ENCODE measurements around the gene LGR6.
"Not testable (repeated sequence)": the region's sequence is repeated elsewhere in the genome, so short reads cannot be mapped to it uniquely, and the experiment has no call there.

The LGR6 gene

DNA sequence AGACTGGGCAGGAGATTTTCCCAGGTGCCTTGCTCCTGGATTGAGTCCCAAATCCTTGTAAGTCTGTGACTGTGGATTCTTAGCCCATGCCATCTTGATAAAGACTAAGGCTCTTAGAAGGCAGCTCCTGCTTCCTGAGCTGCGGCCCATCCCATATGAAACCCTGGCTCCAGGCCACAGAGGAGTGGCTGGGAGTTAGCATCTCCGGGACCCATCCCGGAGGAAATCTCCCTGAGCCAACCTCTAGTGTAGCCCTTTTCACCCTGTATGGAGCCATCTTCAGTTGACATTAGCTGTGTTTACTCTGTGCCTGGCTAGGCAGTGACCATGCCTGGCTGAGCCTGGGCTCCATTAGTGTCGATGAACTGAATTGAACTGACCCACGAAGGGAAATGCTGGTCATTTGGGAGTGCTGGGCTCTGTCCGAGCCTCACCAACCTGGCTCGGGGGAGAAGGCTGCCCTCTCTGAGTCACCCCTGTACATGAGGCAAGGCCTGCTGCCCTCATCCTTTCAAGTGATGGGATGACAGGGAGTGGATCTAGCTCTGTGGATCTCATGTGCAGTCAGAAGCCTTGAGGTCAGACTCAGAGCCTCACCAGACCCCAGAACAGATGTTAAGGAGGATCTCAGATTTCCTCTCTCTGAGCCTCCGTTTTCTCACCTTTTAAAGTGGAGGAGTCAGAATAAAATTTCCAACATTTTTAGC lies 37.5 kb downstream of the LGR6 start:
- DNase-seq = no peak
- in situ Hi-C loops (cut with MboI; ENCODE audit: low pct_unique_long_range_greater_than_20kb, low sequenced_read_pairs) = no loop called here

DNA sequence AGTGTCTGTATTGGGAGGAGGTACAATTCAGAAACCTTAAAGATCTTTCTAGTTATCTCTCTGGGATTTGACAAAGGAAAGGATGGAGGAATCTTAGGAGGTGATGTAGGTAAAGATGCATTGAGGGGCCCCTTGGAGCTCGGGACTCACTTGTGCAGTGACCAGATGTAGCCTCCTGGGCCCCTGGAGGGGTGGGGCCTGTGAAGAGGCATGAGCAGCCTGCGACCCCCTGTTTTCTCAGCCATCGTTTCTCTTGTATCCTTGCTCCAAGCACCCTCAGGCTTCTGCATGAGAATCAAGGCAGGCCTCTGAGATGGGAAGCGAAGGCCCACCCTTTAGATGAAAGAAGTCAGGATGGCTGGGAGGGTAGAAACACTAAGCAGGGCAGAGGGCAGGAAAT lies 39.6 kb downstream of the LGR6 start:
- DNase-seq = no peak
- in situ Hi-C loops (cut with MboI; ENCODE audit: low pct_unique_long_range_greater_than_20kb, low sequenced_read_pairs) = no loop called here

DNA sequence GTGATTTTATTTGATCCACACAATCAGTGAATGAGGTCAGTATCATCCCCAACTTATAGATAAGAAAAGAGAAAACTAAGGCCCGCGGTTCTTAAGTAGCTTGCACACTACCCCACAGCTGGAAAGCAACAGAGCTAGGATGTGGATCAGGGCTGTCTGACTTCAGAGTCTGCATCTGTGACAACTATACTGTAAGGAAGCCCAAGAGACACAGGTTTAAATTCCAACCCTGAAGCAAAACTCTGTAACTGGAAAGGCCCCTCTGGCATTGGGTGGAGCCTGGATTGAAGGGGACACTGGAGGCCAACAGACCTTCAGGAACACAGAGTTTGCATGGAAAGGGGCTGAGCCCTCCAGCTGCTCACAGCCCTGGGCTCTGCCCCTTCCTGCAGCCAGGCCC lies 40.2 kb downstream of the LGR6 start:
- in situ Hi-C loops (cut with MboI; ENCODE audit: low pct_unique_long_range_greater_than_20kb, low sequenced_read_pairs) = no loop called here
- no peak for DNase-seq

DNA sequence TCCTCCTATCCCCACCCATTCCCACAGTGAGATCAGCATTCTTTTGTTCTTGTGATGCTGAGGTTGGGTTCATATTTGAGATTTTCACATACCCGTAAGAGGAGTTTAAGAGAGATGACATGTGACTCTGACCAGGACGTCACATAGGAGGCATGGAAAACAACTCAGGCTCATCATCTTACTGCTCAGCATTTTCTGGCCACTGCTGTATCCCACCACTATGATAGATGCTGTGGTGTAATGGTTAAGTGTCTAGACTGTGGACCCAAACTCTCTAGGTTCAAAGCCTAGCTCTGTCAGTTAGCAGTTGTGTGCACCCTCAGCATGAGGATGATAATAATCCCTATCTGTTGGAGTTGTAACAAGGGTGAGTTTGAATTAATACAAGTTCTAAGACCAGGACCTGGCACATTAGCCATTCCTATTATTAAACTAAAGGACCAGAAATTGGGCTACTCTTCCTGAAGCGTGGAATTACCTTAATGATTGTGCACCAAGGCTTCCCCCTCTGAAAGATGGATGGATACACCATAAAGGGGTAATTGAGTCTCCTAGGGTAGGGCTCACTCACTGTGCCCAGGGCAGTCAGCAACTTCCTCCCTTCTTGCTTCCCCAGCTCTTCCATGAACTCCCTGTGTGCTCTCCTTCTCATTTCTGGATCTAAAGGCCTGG lies 40.9 kb downstream of the LGR6 start:
- in situ Hi-C loops (cut with MboI; ENCODE audit: low pct_unique_long_range_greater_than_20kb, low sequenced_read_pairs) = no loop called here
- no peak for DNase-seq

DNA sequence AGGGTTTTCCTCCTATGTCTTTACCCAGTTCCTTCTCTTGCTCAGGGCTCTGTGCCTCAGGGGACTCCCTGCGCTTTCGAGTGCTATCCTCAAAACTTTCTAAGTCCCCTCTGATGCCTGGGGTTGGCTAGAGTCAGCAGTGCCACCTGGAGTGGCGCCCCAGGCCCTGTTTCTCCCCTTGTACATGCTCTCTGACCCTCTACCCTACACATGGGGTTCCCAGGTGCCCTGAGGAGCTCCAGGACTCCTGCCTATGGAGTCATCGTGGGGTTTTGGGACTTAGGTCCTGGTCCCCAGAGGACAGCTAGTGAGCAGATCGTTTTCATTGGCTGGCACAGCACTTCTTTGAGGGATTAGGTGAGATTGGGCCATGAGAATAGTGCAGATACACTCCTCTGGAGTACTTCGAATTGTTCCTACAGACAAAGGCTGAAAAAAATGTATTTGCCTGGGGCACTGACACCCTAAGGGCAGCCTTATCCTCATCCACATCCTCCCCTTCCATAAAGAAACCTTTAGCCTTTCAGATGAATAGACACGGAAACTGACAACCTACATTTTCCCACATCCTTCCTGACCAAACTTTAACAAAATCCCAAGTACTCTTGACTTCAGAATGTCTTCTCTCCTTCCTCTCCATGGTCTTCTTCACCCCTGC lies 41.5 kb downstream of the LGR6 start:
- no peak for DNase-seq
- in situ Hi-C loops (cut with MboI; ENCODE audit: low pct_unique_long_range_greater_than_20kb, low sequenced_read_pairs) = no loop called here

DNA sequence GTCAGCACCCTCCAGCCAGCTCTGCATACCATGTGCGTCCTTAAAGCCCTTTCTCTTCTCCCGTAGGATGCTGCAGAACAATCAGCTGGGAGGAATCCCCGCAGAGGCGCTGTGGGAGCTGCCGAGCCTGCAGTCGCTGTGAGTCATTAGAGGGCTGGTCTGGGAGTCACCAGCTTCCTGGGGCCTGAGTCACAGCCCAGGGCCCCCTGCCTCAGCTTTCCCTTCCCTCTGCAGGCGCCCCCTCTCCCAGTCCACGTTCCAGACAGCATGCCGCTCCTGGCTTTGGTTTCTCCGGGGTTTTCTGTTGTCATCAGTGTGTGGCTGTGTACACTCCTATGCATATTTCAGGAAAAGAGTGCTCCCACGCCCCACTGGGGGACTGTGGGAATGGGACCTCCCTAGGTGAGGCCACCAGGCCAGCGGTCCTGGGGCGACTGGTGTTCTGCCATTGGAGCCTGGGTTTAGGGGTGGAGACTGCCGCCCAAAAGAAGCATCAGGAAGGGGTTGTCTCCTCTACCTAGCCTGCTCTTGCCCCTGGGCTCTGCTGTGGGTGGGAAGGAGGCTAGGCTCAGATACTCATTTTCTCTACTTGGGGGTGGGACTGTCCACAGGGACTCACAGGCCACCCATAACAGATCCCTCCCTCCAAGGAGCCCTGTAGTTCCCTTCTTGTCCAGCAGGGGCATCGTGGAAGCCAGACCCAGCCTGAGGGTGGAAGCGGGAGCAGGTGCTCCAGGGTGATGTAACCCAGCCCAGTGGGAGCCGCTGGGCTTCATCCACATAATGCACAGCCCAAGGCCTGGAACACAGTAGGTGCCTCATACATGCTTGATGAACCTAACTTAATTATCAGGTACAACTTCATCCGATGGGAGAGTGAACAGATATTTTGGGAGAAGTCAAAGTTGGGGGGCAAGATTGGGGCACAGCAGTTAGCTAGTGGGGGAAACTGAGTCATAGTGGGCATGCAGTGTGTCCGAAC lies 42.5 kb downstream of the LGR6 start:
- in situ Hi-C loops (cut with MboI; ENCODE audit: low pct_unique_long_range_greater_than_20kb, low sequenced_read_pairs) = no loop called here
- peak; percentile 80 for DNase-seq

DNA sequence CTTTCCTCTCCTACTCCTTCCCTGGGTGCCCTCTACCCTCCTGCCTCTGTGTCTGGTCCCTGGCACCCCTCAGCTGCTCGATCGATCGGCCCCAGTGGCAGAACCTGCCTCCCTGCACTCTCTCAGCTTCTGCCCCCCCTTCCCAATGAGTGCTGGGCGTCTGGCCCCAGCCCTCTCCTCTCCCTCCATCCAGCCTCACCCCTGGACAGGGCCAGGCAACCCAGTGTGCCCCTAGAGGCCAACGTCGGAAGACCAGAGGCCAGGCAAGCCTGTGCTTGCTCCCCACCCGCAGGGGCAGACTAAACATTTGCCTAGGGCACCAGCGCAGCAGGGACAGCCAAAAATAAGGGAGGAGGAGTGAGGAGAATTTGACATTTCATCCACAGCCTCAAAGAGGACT lies 43.5 kb downstream of the LGR6 start:
- DNase-seq = peak; percentile 65
- in situ Hi-C loops (cut with MboI; ENCODE audit: low pct_unique_long_range_greater_than_20kb, low sequenced_read_pairs) = no loop called here

DNA sequence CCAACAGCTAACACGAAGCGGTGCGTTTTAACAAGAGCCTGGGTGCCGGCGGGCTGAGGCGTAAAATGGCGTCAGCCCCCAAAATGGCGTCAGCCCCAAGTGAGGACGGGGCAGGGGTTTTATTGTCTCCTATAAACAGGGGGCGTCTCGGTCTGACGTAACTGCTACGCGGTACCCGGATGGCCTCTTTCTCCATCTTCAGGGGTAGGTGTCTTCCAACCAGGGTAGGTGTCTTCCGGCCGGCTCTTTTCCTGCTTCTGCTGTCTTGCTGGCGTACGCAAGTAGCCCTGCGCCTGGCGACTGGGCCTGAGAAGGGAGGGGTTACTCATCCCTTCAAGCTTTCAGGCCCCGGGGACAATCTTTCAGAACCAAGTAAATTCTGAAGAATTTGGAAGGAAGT lies 45.3 kb downstream of the LGR6 start:
- no peak for DNase-seq
- in situ Hi-C loops (cut with MboI; ENCODE audit: low pct_unique_long_range_greater_than_20kb, low sequenced_read_pairs) = no loop called here

DNA sequence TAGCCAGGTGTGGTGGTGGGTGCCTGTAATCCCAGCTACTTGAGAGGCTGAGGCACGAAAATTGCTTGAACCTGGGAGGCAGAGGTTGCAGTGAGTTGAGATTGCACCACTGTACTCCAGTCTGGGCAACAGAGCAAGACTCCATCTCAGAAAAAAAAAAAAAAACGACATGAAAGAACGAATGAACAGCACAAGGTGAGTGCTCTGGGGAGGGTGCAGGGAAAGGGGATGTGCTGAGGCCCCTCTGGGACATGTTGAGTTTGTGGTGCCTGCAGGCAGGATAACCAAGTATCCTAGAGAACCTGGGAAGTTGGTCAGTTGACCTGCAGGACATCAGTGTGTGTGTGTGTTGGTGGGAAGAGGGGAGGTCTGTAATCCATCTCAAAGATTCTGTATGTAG lies 46.6 kb downstream of the LGR6 start:
- DNase-seq; in situ Hi-C loops (cut with MboI; ENCODE audit: low pct_unique_long_range_greater_than_20kb, low sequenced_read_pairs): not testable (repeated sequence)

DNA sequence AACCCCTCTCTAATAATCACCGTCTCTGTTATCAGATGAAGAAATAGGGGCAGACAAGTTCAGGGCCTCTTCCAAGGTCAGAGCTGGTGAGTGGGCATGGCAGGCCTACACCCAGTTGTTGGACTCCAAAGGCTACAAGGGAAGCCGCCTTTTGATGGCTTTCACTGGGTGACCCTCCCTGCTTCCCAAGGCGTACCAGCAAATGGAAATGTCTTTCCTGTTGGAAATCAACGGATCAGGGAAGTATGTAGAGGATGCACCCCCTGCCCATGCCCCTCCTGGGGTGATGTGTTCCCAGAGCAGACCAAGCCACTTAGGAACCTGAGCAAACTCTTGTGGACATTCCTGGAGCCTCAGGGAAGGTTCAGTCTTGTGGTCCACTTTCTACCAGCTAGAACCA lies 47.4 kb downstream of the LGR6 start:
- no peak for DNase-seq
- in situ Hi-C loops (cut with MboI; ENCODE audit: low pct_unique_long_range_greater_than_20kb, low sequenced_read_pairs) = no loop called here

DNA sequence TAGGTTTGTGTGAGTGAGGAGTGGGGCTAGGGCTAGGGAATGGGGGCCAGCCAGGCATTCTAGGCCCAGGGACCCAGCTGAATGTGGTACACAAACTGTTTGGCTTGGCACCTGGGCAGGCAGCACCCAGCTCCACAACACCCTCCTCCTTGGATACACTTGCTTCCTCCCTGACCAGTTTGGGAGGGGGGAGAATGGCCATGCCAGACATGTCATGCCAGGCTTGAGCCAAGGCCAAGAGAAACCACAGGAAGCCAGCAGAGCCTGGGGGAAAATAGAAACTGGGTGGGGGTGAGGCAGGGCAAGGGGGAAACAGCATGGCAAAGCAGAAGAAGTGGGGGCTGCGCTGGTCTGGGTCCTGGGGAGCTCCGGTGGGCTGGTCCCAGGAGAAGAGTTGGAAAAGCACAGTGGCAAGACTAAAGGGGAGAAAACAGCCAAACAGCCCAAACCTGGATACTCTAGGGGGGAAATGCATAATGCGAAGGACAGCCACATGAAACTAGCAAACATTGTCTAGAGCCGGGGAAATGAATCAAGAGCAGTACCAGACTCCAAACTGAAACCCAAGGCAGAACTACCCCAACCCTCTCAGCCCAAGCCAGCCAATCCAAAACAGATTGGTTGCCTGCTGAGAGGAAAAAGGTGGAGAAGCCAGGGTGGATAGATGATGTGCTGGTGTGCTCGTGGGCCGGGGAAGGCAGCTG lies 47.9 kb downstream of the LGR6 start:
- no peak for DNase-seq
- in situ Hi-C loops (cut with MboI; ENCODE audit: low pct_unique_long_range_greater_than_20kb, low sequenced_read_pairs) = no loop called here

DNA sequence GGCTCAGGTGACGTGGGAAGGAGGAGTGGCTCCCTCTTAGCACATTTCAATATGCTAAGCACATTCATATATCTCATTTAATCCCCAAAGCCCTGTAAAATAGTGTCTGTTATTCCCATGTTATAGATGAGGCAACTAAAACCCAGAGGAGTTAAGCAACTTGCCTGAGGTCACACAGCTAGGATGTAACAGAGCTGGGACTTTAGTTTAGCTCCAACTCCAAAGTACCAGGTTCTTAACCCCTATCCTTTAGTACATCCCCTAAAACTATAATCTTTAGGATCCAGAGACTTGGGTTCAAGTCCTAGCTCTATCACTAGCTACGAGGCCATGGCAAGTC lies 48.5 kb downstream of the LGR6 start:
- in situ Hi-C loops (cut with MboI; ENCODE audit: low pct_unique_long_range_greater_than_20kb, low sequenced_read_pairs) = no loop called here
- DNase-seq = no peak

DNA sequence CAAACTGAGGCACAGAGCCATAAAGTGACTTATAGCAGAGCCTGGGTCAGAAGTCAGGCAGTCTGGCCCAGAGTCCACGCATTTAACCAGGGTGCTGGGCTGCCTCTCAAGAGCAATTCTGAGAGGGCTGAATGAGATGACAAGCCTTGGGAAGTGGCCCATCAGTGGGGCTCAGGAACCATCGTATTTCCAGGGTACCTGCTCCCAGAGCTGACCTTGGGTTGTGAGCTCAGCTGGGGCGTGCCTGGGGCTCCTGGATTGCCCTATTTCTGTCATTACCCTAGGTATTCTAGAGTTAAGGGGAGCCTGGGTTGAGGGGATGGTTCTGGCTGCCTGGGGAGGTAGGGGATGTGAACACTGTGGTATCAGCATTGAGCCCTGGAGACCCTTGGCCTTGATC lies 49.4 kb downstream of the LGR6 start:
- no peak for DNase-seq
- in situ Hi-C loops (cut with MboI; ENCODE audit: low pct_unique_long_range_greater_than_20kb, low sequenced_read_pairs) = no loop called here

DNA sequence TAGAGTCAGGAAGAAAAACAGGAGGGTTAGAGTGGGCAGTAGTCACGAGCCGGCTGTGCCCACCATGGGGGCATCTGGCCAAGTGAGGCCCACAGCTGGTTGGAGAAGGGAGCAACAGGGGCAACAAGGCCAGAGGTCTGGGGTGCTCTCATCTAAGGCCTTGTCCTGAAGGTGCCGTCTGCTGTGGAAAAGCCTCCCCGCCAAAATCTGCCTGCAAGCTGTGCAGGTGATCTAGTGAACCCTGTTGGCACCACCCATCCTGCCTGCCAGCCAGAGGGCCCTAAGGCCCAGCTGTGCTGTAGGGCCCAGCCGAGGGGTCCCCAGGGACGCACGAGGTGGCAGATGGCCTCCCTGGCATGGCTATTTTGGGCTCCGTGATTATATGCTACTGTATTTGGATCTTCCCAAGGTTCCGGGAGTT lies 51.3 kb downstream of the LGR6 start:
- in situ Hi-C loops (cut with MboI; ENCODE audit: low pct_unique_long_range_greater_than_20kb, low sequenced_read_pairs) = no loop called here
- DNase-seq = no peak

DNA sequence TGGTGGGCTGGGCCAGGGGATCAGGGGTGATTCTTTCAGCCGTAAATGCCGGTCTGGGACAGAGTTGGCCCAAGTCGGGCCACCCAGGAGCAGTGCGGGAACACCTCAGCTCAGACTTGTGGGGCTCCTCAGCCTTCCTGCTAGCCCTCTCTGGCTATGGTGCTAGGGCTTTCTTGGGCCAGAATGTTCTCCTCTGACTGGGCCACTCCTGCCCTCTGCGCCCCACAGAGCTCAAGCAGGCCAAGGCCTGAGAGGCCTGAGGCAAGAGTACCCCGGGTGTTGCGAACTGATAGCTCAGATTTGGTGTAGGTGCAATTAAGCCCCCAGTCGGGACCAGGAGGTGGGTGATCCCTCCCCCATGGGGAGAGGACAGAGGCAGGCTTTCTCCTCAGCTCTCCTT lies 51.8 kb downstream of the LGR6 start:
- in situ Hi-C loops (cut with MboI; ENCODE audit: low pct_unique_long_range_greater_than_20kb, low sequenced_read_pairs) = no loop called here
- DNase-seq = no peak

DNA sequence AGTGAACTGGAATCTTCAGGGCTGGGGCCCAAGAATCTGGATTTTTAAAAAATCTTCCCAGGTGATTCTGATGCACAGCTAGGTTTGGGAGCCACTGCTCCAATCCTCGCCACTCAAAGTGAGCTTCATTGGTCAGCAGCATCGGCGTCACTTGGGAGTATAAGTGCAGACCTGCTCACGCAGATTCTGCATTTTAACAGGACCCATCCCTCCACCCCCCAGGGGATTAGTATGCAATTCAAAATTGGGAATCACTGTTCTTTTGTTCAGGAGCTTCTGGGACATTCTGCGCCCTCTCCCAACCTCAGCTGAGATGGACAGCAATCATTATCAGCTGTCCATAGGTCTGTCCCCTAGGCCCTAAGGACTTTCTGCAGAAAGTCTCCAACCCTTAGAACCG lies 53.5 kb downstream of the LGR6 start:
- no peak for DNase-seq
- in situ Hi-C loops (cut with MboI; ENCODE audit: low pct_unique_long_range_greater_than_20kb, low sequenced_read_pairs) = no loop called here

DNA sequence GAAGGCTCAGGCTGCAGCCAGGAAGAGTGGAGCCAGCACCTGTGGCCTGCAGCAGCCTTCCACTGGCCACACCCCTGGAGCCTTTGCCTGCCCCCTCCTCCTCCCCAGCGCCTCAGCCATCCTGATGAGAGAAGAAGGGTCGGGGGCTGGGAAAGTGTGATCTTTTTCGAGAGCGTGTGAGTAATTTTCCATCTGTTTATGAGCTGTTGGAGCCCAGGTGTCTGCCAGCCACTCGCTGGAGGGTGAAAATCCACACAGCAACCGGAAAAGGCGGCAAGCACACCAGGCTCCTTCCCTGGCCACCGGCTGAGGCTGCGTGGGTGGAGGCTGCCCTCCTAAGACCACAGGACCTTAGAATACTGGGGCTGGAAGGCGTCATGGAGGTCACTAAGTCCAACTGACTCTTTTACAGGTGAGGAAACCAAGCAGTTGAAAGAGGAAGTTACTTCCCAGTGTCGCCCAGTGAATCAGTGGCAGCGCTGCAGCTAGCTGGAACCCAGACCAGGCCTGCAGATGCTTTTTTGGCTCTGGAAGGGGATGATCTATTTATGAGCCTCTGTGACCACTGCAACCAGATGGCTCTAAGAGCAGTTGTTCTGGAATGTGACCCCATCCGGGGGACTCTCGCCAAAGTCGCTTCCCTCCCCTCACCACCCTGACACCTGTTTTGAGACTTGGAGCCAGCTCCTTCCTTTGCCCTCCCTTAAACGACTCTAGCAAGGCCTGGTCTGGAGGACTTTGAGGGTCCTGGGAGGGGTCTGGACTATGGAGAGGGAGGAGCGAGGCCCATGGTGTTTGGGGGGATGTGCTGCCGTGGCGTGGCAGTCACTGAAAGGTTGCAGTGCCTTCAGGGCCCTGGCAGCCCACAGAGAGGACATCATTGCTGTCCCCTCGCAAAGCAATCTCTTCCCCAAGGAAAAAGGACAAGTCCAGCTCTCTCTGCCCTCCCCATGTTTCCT lies 54.5 kb downstream of the LGR6 start:
- no peak for DNase-seq
- in situ Hi-C loops (cut with MboI; ENCODE audit: low pct_unique_long_range_greater_than_20kb, low sequenced_read_pairs) = no loop called here

DNA sequence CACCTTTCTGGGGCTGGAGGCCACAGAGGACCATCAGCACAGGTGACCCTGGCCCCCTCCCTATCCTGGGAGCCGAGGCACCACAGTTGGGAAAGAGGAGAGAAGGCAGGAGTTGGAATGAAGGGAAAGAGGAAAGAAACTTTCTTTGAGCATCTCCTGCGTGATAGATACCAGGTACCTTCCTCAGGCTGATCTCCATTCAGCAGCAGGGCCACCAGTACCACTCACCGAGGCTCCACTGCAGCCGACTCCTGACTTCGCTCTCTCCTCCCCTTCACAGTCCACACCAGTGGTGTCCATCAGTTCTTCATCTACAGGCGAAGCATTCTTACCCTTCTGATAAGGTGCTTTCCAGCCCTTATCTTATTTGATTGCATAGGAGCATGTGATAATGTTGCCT lies 55.3 kb downstream of the LGR6 start:
- no peak for DNase-seq
- in situ Hi-C loops (cut with MboI; ENCODE audit: low pct_unique_long_range_greater_than_20kb, low sequenced_read_pairs) = no loop called here

Data from KBM-7 (cell line).